ENCODE results near the gene CCDC195.

DNA sequence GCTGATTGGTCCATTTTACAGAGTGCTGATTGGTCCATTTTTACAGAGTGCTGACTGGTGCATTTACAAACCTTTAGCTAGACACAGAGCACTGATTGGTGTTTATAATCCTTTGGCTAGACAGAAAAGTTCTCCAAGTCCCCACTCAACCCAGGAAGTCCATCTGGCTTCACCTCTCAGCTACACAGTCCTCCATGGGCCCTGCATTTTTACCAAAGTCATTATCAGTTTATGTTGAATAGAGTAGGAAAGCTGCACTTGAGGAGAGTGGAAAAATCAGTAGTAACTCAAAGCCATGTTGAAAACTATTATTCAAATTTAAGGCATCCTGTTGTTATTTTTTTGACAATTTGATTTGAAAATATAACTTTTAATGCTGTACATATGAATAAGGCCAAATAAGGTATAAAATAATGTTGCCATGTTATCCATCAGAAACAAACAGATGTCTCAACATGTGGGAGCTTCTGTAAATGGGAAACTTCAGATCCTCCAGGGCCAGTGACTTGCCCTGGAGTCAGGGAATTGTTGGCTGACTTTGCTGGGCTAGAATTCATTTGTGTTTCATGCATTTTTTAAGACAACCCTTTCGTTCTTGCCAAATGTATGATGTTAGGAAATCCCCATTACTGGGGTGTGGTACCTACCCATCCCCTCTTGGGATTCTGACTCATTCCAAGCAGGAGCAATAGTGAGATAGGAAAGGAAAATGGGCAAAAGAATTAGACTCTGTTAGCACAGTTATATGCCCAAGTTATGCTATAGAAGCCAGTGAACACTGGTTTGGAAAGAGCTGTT lies 37.8 kb upstream of the CCDC195 start:
- TF ChIP-seq EZH2 (IDR thresholded peaks at IDR 0.05; ENCODE audit: borderline replicate concordance) (no peak), CTCF (IDR thresholded peaks at IDR 0.05; ENCODE audit: poor library complexity) (no peak), EZH2phosphoT487 (IDR thresholded peaks at IDR 0.05; ENCODE audit: low read depth, severe bottlenecking, unreplicated experiment) (no peak)

All from hepatocyte (in vitro differentiated cells).